Measurements from ENCODE around the gene SLC4A7.
"Not testable (repeated sequence)": the region's sequence is repeated elsewhere in the genome, so short reads cannot be mapped to it uniquely, and the experiment has no call there.

Gene SLC4A7

DNA sequence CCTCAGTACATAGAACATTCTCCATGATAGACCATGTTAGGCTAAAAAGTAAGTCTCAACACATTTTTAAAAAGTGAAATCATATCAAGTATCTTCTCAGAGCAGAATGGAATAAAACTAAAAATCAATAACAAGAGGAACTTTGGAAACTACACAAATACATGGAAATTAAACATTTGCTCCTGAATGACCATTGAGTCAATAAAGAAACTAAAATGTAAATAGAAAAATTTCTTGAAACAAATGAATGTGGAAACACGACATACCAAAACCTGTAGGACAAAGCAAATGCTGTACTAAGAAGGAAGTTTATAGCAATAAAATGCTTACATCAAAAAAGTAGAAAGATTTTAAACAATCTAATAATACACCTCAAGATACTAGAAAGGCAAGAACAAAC, 148.6 kb downstream of the SLC4A7 start:
- DNase-seq (ENCODE audit: insufficient read length, low spot score) = no peak
- TF ChIP-seq POLR2A (IDR thresholded peaks at IDR 0.05; ENCODE audit: low read depth, low read length) = no peak
- no peak for TF ChIP-seq TAF1 (IDR thresholded peaks at IDR 0.05; ENCODE audit: low read depth, low read length)
- no peak for TF ChIP-seq SPI1 (IDR thresholded peaks at IDR 0.05; ENCODE audit: low read depth, low read length)
- TF ChIP-seq PAX5 (IDR thresholded peaks at IDR 0.05; ENCODE audit: insufficient read depth, low read length, severe bottlenecking) = no peak
- no peak for TF ChIP-seq POU2F2 (IDR thresholded peaks at IDR 0.05; ENCODE audit: low read depth, low read length)
- no peak for TF ChIP-seq POLR2AphosphoS5 (IDR thresholded peaks at IDR 0.05; ENCODE audit: low read depth, low read length)
- FAIRE-seq = no peak

DNA sequence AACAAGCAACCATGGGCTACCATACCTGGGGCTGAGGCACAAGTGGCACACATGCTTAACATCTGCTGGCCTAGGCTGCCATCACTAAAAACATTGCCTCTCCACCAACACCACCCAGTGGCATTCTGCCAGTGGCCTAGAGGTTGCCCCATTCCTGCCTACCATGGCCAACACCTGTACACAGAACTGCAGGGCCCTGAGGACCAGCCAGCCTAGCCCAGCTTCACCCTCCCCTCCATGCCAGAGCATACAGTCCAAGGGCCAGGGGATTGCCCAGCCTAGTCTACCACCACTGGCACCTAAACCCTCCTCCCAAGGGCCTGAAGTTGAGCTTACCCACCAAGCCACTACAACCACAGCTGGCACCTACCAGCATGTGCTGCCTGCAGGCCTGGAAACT, 150.3 kb downstream of the SLC4A7 start:
- DNase-seq (ENCODE audit: insufficient read length, low spot score) = no peak
- no peak for FAIRE-seq
- TF ChIP-seq SPI1 (IDR thresholded peaks at IDR 0.05; ENCODE audit: low read depth, low read length) (no peak), POLR2AphosphoS5 (IDR thresholded peaks at IDR 0.05; ENCODE audit: low read depth, low read length) (no peak), POLR2A (IDR thresholded peaks at IDR 0.05; ENCODE audit: low read depth, low read length) (no peak), POU2F2 (IDR thresholded peaks at IDR 0.05; ENCODE audit: low read depth, low read length) (no peak), TAF1 (IDR thresholded peaks at IDR 0.05; ENCODE audit: low read depth, low read length) (no peak), PAX5 (IDR thresholded peaks at IDR 0.05; ENCODE audit: insufficient read depth, low read length, severe bottlenecking) (no peak)

DNA sequence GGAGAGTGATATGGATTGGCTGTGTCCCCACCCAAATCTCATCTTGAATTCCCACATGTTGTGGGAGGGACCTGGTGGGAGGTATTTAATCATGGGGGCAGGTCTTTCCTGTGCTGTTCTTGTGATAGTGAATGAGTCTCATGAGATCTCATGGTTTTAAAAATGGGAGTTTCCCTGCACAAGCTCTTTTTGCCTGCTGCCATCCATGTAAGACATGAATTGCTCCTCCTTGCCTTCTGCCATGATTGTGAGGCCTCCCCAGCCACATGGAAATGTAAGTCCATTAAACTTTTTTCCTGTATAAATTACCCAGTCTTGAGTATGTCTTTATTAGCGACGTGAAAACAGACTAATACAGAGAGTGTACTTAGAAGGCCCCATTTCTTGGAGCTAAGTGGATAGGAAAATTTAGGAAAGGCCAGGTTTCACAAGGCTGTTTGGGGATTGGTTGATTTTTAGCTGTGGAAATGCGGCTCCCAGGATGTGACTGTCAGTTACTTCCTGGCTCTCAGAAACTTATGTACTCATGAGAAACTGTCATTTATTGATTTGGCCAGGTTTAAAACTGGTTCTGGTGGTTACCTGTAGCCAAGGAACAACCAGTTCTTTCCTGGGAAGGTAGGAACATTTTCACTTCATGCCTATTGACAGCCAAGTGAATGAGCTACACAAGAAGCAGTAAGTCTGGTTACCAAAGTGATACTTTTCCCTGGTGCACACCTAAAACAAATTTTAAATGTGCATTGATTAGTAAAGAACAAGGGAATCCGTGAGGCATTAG, 155.0 kb downstream of the SLC4A7 start:
- FAIRE-seq; DNase-seq (ENCODE audit: insufficient read length, low spot score): not testable (repeated sequence)

DNA sequence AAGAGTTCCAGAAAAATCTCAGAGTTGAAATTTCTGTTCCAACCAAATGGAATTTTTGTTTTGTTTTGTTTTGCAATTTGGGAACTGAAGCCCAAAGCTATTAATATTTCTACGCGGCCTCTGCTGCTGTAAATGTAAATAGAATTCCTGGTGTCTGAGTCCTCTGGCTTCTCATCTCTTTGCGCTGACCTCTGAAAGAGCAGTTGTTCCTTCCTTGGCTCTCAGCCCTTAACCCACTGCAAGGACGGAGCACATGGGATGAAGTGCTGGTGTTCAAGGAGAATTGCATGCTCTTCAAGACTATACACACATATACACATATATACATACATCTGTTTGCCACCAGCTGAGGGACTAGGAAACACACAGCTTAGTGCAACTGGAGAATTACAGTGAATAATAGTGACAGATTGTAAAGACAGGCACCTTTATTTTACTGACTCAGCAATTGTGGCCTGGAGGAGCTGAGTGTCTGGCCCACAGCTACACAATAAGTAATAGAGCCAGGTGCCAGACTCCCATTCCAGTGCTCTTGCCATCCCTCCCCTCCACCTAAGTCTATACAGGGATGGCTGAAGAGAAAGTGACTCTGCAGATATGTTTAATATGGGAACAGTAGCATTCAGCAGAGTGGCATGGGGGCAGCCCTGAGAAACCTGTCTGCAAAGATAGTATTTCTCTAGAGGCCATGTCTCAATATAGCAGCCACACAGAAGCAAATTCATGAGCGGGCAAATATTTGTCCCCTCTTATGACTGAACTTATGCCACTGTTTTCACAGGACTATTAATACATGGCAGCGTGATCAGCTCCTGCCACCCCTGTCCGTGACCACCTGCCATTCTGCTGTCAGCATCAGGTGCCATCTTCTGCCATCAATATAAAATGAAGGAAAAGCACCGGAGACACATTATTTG, 157.3 kb downstream of the SLC4A7 start:
- no peak for TF ChIP-seq POLR2A (IDR thresholded peaks at IDR 0.05; ENCODE audit: low read depth, low read length)
- TF ChIP-seq PAX5 (IDR thresholded peaks at IDR 0.05; ENCODE audit: insufficient read depth, low read length, severe bottlenecking) = no peak
- no peak for TF ChIP-seq TAF1 (IDR thresholded peaks at IDR 0.05; ENCODE audit: low read depth, low read length)
- TF ChIP-seq POLR2AphosphoS5 (IDR thresholded peaks at IDR 0.05; ENCODE audit: low read depth, low read length) = no peak
- no peak for TF ChIP-seq SPI1 (IDR thresholded peaks at IDR 0.05; ENCODE audit: low read depth, low read length)
- no peak for TF ChIP-seq POU2F2 (IDR thresholded peaks at IDR 0.05; ENCODE audit: low read depth, low read length)
- FAIRE-seq (no peak), DNase-seq (ENCODE audit: insufficient read length, low spot score) (no peak)

DNA sequence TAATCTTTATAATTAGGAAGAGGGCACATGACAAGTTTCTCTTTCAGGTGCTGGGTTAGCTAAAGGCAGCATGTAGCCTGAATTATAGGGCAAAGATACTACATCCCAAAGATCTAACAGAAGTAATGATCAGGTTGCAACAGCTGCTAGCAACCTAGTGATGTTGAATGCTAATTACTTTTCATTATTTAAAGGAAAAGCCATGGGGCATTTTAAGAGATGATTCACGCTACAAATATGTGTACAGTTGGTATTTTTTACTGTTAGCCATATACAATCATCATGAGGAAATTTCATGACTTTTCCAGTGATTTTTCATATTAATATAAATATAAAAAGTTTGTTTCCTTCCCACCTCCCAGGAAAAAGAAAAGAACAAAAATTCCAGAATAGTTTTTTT, 158.0 kb downstream of the SLC4A7 start:
- DNase-seq (ENCODE audit: insufficient read length, low spot score) (no peak), FAIRE-seq (no peak)
- TF ChIP-seq POU2F2 (IDR thresholded peaks at IDR 0.05; ENCODE audit: low read depth, low read length) (no peak), POLR2AphosphoS5 (IDR thresholded peaks at IDR 0.05; ENCODE audit: low read depth, low read length) (no peak), POLR2A (IDR thresholded peaks at IDR 0.05; ENCODE audit: low read depth, low read length) (no peak), PAX5 (IDR thresholded peaks at IDR 0.05; ENCODE audit: insufficient read depth, low read length, severe bottlenecking) (no peak), TAF1 (IDR thresholded peaks at IDR 0.05; ENCODE audit: low read depth, low read length) (no peak), SPI1 (IDR thresholded peaks at IDR 0.05; ENCODE audit: low read depth, low read length) (no peak)

DNA sequence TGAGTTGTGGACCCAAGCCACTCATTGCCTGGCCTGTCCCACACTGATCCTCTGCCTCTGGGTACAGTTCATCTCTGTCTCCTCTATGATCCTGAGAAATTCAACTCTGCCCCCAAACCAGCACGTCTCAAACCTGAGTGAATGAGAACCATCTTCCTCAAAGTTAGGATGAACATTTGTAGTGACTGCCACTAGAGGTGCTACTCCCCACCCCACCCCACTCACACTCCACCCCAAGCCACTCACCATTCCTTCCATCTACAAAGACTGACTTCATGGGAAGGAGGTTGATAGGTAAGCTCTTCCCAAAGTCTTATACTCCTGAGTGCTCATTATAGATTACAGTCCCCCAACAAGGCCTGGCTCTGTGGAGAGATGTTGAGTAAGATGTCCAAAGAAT, 158.8 kb downstream of the SLC4A7 start:
- DNase-seq (ENCODE audit: insufficient read length, low spot score) = no peak
- FAIRE-seq = no peak
- no peak for TF ChIP-seq SPI1 (IDR thresholded peaks at IDR 0.05; ENCODE audit: low read depth, low read length)
- no peak for TF ChIP-seq POLR2AphosphoS5 (IDR thresholded peaks at IDR 0.05; ENCODE audit: low read depth, low read length)
- TF ChIP-seq PAX5 (IDR thresholded peaks at IDR 0.05; ENCODE audit: insufficient read depth, low read length, severe bottlenecking) = no peak

DNA sequence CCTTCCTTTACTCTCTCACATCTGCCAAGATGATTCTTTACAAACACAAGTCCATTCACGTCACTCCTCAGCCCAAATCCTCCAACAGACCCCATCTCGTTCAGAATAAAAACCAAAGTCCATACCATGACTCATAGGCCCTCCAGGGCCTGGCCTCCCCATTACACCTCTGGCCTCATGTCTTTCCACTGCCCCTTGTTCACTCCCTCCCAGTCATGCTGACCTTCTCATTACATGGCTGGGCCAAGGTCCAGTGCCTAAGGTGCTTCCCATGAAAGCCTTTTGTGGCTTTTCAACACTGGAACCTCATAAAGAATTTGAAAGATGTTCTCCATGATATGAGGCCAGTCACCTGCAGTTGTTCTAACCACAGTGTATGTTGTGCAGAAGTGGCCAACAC, 159.5 kb downstream of the SLC4A7 start:
- DNase-seq (ENCODE audit: insufficient read length, low spot score) = no peak
- no peak for FAIRE-seq
- TF ChIP-seq SPI1 (IDR thresholded peaks at IDR 0.05; ENCODE audit: low read depth, low read length) = no peak
- TF ChIP-seq POLR2AphosphoS5 (IDR thresholded peaks at IDR 0.05; ENCODE audit: low read depth, low read length) = no peak
- no peak for TF ChIP-seq POU2F2 (IDR thresholded peaks at IDR 0.05; ENCODE audit: low read depth, low read length)
- no peak for TF ChIP-seq PAX5 (IDR thresholded peaks at IDR 0.05; ENCODE audit: insufficient read depth, low read length, severe bottlenecking)
- TF ChIP-seq TAF1 (IDR thresholded peaks at IDR 0.05; ENCODE audit: low read depth, low read length) = no peak
- TF ChIP-seq POLR2A (IDR thresholded peaks at IDR 0.05; ENCODE audit: low read depth, low read length) = no peak

DNA sequence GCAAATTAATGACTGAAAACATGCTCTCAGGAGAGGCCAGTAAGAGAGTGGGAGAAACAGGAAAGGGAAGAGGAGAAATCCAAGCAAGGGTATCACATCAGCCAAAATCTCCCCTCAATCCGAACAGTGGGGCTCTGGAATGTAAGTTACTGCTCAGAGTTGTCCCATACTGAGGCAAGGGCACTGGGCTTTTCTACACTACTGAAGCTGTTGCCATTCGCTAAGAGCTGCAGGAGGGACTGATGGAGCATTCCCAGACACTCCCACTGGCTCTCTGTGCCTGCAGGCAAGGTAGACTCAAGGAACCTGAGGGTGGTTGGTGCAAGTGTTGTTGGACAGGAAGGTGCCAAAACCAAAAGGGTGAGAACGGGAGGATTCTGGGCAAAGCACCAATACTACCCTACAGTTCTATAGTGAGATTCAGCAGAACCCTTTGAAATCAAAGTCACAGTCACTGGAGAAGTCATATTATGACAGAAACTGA, 161.1 kb downstream of the SLC4A7 start:
- FAIRE-seq (no peak), DNase-seq (ENCODE audit: insufficient read length, low spot score) (no peak)
- no peak for TF ChIP-seq POLR2A (IDR thresholded peaks at IDR 0.05; ENCODE audit: low read depth, low read length)
- TF ChIP-seq PAX5 (IDR thresholded peaks at IDR 0.05; ENCODE audit: insufficient read depth, low read length, severe bottlenecking) = no peak
- TF ChIP-seq POLR2AphosphoS5 (IDR thresholded peaks at IDR 0.05; ENCODE audit: low read depth, low read length) = no peak
- no peak for TF ChIP-seq TAF1 (IDR thresholded peaks at IDR 0.05; ENCODE audit: low read depth, low read length)
- no peak for TF ChIP-seq POU2F2 (IDR thresholded peaks at IDR 0.05; ENCODE audit: low read depth, low read length)
- TF ChIP-seq SPI1 (IDR thresholded peaks at IDR 0.05; ENCODE audit: low read depth, low read length) = no peak
